SK-MEL-5 (cell line): ENCODE results near the gene NFX1. TPM values are rescaled to one million over a fixed set of nuclear protein-coding genes. Genes with fewer than 3 reads are reported as not detected.
"Not testable (repeated sequence)": the region's sequence is repeated elsewhere in the genome, so short reads cannot be mapped to it uniquely, and the experiment has no call there.

Source experiments
- DNase-seq: peaks from one replicate; pipeline ENCODE4 v3.0.0-alpha.2; 2016; ENCODE audit warnings: low read depth, low spot score
- in situ Hi-C: cut with HindIII; loops from 2 replicates; pipeline ENCODE4 v1.10.0; 2016; ENCODE audit warnings: low sequenced_read_pairs, high pct_unique_total_duplicates, low pct_unique_long_range_greater_than_20kb
- total RNA-seq: library from RNA; depleted of rRNA; stranded (reverse); fragments of >200 nt; shearing (Covaris generic); gene quantifications from 2 replicates; pipeline ENCODE4 v1.2.3, GENCODE V29; 2014

Gene NFX1
- total RNA-seq, 1 experiment from 2014 or later, result 16.4 TPM

- in situ Hi-C loops, DNase-seq: not testable (repeated sequence)
These were observed 102.3 kb downstream of the NFX1 start for GRCh38 chr9:33392591-33393021.

- DNase-seq, result no peak
- in situ Hi-C loops, result no loop called here
These were observed 103.3 kb downstream of the NFX1 start for GRCh38 chr9:33393581-33393980.

GRCh38 chr9:33393986-33394385 lies 103.7 kb downstream of the NFX1 start:
- in situ Hi-C loops, DNase-seq: not testable (repeated sequence)

- DNase-seq, in situ Hi-C loops: not testable (repeated sequence)
These were observed 105.0 kb downstream of the NFX1 start for GRCh38 chr9:33395159-33395879.

- in situ Hi-C loops, DNase-seq: not testable (repeated sequence)
These were observed 107.5 kb downstream of the NFX1 start for GRCh38 chr9:33397801-33398200.

DNA sequence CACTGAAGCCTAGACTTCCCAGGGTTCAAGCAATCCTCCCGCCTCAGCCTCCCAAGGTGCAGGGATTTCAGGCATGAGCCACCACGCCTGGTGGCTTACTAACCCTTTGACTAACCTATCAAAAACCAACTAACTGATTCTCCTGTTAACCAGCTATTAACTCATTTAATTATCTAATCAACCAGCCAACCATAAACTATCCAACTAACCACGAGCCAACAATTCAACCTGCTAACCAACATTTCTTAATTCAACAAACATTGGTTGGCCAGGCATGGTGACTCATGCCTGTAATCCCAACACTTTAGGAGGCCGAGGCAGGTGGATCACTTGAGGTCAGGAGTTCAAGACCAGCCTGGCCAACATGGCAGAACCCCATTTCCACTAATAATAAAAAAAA lies 108.7 kb downstream of the NFX1 start:
- in situ Hi-C loops, DNase-seq: not testable (repeated sequence)

GRCh38 chr9:33401809-33402208 lies 111.5 kb downstream of the NFX1 start:
- not testable (repeated sequence) for DNase-seq

DNA sequence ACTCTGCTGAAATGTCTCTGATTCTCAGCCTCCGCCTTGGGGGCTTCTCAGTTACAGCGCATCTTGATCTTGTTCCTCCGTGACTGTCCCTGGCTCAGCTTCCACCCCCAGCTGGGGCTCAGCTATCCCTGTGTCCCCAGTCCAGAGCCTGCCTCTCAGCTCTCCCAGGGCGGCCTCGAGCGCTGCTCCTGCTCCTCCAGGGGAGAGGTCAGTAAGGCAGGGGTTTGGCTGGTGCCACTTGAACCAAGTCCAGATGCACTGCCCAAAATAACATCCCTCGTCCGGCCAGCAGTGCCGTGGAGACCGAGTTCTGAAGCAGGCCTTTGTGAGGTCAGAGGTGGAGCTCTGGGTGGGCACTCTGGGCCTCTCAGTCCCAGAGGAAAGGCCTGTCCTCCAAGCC lies 112.1 kb downstream of the NFX1 start, which contains the start of gene AQP7:
Gene AQP7 (minus strand): TSS at position 198 of the 400 bp plus-strand sequence. CDS start 1,306 bp downstream, outside the sequence.
- in situ Hi-C loops, DNase-seq: not testable (repeated sequence)

More at GRCh38 chr9:33401809-33402208, 111.5 kb downstream of the NFX1 start:
- in situ Hi-C loops, result not testable (repeated sequence)

DNA sequence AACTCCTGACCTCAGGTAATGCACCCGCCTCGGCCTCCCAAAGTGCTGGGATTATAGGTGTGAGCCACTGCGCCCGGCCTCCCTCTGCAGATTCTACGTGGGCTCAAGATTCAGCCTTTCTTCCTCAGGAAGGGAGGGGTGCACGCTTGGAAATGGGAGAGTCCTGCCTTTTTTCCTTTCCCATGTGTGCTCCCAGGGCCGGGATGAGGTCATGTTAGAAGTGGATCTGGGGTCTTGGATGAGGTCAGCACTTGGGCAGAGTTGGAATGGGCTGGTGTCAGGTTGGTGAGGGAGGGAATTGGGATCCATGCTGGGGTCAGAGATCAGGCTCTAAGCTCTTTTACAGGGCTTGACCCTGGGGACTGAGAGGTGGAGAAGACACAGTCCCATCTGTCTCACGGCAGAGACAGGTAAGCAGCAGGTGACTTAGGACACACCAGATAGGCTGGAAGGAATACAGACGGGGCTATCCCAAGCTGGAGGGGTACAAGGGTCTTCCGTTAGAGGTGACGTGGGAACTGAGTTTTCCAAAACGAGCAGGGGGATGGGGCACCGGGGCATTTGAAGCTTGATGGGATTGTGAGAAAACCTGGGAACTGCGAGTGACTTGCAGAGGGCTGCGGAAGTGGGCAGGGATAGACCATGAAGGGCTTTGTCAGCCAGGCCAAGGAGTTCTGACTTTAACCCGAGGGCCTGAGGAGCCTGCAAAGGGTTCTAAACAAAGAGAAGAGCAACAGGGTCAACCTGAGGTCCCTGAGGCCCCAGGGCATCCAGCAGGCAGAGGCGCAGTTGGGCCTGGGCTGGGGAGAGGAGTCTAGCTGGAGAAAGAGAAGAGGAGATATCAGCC lies 113.8 kb downstream of the NFX1 start:
- in situ Hi-C loops, result no loop called here
- DNase-seq, result no peak

- in situ Hi-C loops, result no loop called here
- DNase-seq, result no peak
These were observed 114.6 kb downstream of the NFX1 start for GRCh38 chr9:33404788-33405362.

DNA sequence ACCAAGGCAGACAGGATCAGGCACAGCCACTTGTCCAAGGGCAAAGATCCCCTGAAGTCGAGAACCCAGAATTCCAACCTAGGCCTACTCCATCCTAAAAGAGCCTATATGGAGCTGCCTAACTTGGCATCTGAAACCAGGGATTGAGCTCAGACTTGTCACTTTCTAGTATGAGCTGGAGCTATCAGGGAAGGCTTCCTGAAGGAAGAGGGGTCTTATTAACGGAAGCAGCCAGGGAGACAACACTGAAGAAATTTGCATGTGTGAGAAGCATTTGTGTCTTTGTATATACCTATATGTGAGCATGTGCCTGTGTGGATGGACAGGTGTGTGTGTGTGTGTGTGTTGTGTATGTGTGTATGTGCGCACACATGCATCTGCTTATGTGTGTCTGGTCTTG lies 116.7 kb downstream of the NFX1 start:
- in situ Hi-C loops, result no loop called here
- no peak for DNase-seq

DNA sequence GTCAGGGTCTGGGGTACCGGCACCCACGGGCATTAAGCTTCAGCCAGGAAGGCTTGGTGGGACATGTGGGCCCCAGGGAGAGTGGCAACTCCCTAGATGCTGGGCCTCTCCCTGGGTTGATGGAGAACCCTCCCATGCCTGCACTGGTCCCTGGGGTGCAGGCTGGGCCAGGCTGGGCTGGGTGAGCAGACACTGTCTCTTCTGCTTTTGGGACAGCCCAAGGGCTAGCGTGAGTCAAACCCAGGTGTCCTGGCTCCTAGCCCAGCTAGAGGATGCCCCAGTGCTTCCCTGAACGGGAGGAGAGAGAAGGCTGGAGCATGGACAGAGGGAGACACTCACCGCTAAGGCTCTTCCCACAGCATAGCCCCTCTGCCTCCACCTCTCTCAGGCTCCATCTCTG lies 117.8 kb downstream of the NFX1 start:
- in situ Hi-C loops, result no loop called here
- no peak for DNase-seq

- in situ Hi-C loops, result no loop called here
- no peak for DNase-seq
These were observed 124.0 kb downstream of the NFX1 start for GRCh38 chr9:33414268-33414667.

DNA sequence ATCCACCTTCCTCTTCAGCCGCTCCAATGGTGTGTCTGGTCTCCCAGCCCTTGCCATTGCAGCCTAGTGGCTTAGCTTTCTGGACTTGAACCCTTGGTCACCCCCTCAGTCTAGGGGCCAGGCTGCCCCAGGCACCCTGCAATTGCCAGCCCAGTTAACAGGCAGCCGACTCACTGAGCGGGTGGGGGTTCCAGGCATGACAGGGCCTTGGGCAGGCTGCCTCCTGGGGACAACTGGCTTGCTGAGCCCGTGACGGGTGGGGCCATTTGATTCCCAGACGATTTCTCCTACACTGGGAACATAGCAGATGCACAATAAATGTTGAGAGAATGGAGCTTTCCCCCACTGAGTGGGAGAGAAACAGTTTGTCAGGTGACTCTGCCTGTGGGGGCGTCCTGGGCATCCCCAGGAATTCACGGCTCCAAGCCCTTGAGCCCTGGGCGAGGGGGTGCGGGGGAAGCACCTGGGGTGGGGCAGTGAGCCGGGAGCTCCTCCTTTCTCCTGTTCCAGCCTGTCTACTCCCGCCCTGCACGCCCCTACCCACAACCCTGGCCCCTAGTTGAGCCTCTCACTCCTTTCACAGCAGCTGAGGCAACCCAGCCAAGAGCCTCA lies 124.7 kb downstream of the NFX1 start:
- in situ Hi-C loops, result no loop called here
- no peak for DNase-seq

GRCh38 chr9:33415501-33416038 lies 125.3 kb downstream of the NFX1 start:
- in situ Hi-C loops, result no loop called here

GRCh38 chr9:33416996-33417395 lies 126.7 kb downstream of the NFX1 start:
- in situ Hi-C loops, result no loop called here

More at GRCh38 chr9:33415501-33416038, 125.3 kb downstream of the NFX1 start:
- peak; percentile 68 for DNase-seq

GRCh38 chr9:33418090-33418489 lies 127.8 kb downstream of the NFX1 start:
- in situ Hi-C loops, result no loop called here
- no peak for DNase-seq

More at GRCh38 chr9:33416996-33417395, 126.7 kb downstream of the NFX1 start:
- DNase-seq, result no peak
